Placental epithelial cell (primary cell): ENCODE results near the gene HSP90AA1. TPM values are rescaled to one million over a fixed set of nuclear protein-coding genes. Genes with fewer than 3 reads are reported as not detected.

Experiments used
- small RNA-seq: library from RNA; depleted of rRNA; stranded (forward); fragments of <200 nt; gene quantifications from one replicate; pipeline ENCODE3, GENCODE V24; 2012
- total RNA-seq: library from RNA; depleted of rRNA; stranded (reverse); fragments of >200 nt; gene quantifications from 2 replicates; pipeline ENCODE4 v1.2.3, GENCODE V29; 2012

The HSP90AA1 gene
- 173 and 252 TPM in 2 replicates for total RNA-seq

GRCh38 chr14:102086972-102087761, at the start of gene HSP90AA1:
HSP90AA1 (minus strand) TSS chr14:102087044; CDS start chr14:102086378, 666 bp downstream.

Small RNAs within 50 kb of the gene (small RNA-seq; reads per million reads assigned to genes)
- not detected for gene RN7SL472P

Other genes with a start within 250 kb of the HSP90AA1 start
- 366 and 446 TPM in 2 replicates for gene DYNC1H1, start 122.5 kb downstream of the HSP90AA1 start, total RNA-seq
- gene WDR20, start 52.9 kb upstream of the HSP90AA1 start, total RNA-seq = 18.7 and 21.6 TPM in 2 replicates
- 9.8 and 10.2 TPM in 2 replicates for gene MOK, start 218.1 kb upstream of the HSP90AA1 start, total RNA-seq
- 7.0 and 9.0 TPM in 2 replicates for gene ZNF839, start 232.7 kb upstream of the HSP90AA1 start, total RNA-seq